ENCODE measurements around the gene MOV10L1.

DNA sequence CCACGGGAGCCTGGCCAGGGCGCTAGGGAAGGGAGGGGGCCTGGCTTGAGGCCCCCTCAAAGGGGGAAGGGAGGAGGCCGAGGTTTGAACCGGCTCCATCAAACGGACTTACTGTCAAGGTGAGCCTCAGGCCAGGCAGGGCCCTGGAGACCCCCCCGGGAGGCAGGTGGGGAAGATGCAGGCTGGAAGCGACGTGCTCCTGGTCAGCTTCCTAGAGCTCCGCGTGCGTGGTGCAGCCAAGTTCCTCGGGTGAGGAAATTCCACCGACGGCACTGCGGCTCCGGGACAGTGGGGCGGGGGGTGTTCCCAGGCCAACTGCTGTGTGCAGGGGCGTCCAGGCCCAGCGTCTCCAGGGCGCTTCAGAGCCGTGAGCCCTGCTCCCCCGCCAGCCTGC is 88.7 kb downstream of the MOV10L1 start:
- TF ChIP-seq, protein P1, sequence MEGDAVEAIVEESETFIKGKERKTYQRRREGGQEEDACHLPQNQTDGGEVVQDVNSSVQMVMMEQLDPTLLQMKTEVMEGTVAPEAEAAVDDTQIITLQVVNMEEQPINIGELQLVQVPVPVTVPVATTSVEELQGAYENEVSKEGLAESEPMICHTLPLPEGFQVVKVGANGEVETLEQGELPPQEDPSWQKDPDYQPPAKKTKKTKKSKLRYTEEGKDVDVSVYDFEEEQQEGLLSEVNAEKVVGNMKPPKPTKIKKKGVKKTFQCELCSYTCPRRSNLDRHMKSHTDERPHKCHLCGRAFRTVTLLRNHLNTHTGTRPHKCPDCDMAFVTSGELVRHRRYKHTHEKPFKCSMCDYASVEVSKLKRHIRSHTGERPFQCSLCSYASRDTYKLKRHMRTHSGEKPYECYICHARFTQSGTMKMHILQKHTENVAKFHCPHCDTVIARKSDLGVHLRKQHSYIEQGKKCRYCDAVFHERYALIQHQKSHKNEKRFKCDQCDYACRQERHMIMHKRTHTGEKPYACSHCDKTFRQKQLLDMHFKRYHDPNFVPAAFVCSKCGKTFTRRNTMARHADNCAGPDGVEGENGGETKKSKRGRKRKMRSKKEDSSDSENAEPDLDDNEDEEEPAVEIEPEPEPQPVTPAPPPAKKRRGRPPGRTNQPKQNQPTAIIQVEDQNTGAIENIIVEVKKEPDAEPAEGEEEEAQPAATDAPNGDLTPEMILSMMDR (IDR thresholded peaks at IDR 0.05; ENCODE audit: low read length), result no peak
- TF ChIP-seq EZH2 (optimal IDR thresholded peaks at IDR 0.05; ENCODE audit: low read depth, low read length), result no peak

Measured in MM.1S (cell line).